ENCODE results near the gene SNX17. TPM values are rescaled to one million over a fixed set of nuclear protein-coding genes. Genes with fewer than 3 reads are reported as not detected.

The SNX17 gene
- total RNA-seq, 3 donors from 2014 or later (not counting 1 experiment from before 2014, with no cell fraction given) = 96.3 to 107 (median 100) TPM

DNA sequence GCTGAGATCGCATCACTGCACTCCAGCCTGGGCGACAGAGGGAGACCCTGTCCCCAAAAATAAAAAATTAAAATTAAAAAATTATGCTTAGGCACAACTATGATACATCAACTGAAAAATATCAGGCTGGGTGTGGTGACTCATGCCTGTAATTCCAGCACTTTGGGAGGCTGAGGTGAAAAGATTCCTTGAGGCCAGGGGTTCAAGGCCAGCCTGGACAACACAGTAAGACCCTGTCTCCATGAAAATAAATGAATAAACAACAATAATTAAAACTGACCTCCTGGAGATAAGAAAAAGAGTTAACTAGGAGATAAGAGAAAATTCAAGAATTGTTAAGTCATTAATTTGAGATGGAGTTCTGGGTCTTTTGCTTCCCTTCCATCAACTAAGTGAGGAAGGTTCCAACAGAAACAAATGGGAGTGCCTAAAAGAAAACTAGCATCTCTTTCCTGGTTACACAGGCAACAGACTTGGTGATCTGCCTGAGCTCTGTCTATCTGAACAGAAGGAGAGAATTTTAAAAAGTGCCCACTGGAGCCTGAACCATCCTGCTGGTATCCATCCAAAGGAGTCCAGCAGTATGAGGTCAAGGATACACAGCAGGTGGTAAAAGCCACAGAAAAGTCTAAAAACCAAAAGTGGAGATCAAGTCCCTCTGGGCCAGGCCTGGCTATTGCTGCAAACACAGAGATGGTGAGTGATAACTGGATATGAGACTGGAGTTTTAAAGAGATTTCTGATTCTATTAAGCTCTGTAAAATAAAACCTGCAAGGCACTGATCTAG, 30.1 kb downstream of the SNX17 start:
- Mint-ChIP-seq H3K36me3 (no peaks in the 10 kb centered on the region), H3K27ac (peak overlapping the region; percentile 4 to 81), H3K27me3 (ENCODE audit: low read depth in 2 of 2) (no peaks in the 10 kb centered on the region), H3K4me3 (no peak overlapping the region), H3K9me3 (no peaks in the 10 kb centered on the region), H3K4me1 (peaks cover 24 to 27% of the 10 kb centered on the region in 2 donors)
- DNase-seq (no peak), ATAC-seq (no peak)
- H3K27me3 ChIP-seq (ENCODE audit: control insufficient read depth, insufficient read depth, low read length) = no peaks in the 10 kb centered on the region
- peaks cover 2% of the 10 kb centered on the region for H3K36me3 ChIP-seq (ENCODE audit: control insufficient read depth, insufficient read depth, low read length)
- no peaks in the 10 kb centered on the region for H3K4me1 ChIP-seq (ENCODE audit: control insufficient read depth, insufficient read depth, low read length)
- H3K9me3 ChIP-seq (ENCODE audit: control insufficient read depth, insufficient read depth, low read length) = no peaks in the 10 kb centered on the region
- TF ChIP-seq, protein P1, sequence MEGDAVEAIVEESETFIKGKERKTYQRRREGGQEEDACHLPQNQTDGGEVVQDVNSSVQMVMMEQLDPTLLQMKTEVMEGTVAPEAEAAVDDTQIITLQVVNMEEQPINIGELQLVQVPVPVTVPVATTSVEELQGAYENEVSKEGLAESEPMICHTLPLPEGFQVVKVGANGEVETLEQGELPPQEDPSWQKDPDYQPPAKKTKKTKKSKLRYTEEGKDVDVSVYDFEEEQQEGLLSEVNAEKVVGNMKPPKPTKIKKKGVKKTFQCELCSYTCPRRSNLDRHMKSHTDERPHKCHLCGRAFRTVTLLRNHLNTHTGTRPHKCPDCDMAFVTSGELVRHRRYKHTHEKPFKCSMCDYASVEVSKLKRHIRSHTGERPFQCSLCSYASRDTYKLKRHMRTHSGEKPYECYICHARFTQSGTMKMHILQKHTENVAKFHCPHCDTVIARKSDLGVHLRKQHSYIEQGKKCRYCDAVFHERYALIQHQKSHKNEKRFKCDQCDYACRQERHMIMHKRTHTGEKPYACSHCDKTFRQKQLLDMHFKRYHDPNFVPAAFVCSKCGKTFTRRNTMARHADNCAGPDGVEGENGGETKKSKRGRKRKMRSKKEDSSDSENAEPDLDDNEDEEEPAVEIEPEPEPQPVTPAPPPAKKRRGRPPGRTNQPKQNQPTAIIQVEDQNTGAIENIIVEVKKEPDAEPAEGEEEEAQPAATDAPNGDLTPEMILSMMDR (IDR thresholded peaks at IDR 0.05) = no peak
- 100% methylated on average over 1 of the region's 2 CpGs for WGBS (ENCODE audit: insufficient coverage)
- H3K4me3 ChIP-seq (ENCODE audit: low read length) = no peak overlapping the region
- H3K27ac ChIP-seq (ENCODE audit: low read length) = no peak overlapping the region
- intact Hi-C loops (cut with micrococcal nuclease) = no loop called here

DNA sequence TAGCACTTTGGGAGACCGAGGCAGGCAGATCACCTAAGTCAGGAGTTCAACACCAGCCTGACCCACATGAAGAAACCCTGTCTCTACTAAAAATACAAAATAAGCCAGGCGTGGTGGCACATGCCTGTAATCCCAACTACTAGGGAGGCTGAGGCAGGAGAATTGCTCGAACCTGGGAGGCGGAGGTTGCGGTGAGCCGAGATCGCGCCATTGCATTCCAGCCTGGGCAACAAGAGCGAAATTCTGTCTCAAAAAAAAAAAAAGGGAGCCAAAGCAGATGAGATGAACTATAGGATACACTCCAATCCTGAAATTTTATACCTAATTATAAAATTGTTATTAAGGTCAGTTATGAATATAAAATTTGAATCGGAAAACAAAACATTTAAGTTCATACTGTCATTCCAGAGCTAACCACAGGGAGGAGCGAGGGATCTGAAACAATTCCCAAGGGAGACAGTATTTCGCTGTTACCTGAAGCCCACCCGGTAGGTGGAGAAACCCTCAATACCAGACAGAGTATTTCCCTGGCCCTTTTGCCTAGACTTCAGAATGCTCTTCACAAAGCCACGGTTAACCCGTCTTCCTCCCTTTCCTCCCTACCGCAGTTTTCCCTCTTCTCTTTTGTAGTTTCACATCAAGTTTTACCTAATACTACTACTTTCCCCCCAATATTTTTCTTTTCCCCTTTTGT, 37.5 kb downstream of the SNX17 start:
- TF ChIP-seq, protein P1 (IDR thresholded peaks at IDR 0.05) = no peak
- H3K4me3 ChIP-seq (ENCODE audit: low read length) = no peak overlapping the region
- Mint-ChIP-seq H3K36me3 (no peaks in the 10 kb centered on the region), H3K9me3 (no peaks in the 10 kb centered on the region), H3K4me1 (peaks cover 30 to 38% of the 10 kb centered on the region in 2 donors), H3K4me3 (peak overlapping the region; percentile 90), H3K27me3 (ENCODE audit: low read depth in 2 of 2) (peaks cover 9 to 12% of the 10 kb centered on the region in 2 donors), H3K27ac (peak overlapping the region; percentile 92 to 93)
- H3K9me3 ChIP-seq (ENCODE audit: control insufficient read depth, insufficient read depth, low read length) = no peaks in the 10 kb centered on the region
- DNase-seq = peak in 1 of 2 donors; percentile 24
- no peaks in the 10 kb centered on the region for H3K36me3 ChIP-seq (ENCODE audit: control insufficient read depth, insufficient read depth, low read length)
- H3K4me1 ChIP-seq (ENCODE audit: control insufficient read depth, insufficient read depth, low read length) = peaks cover 27% of the 10 kb centered on the region
- intact Hi-C loops (cut with micrococcal nuclease) = loop anchor here (2.0 kb wide), 1 partner anchor 81 kb away; the partner anchor contains the start of gene IFT172
- ATAC-seq = no peak
- WGBS (ENCODE audit: insufficient coverage) = 58% methylated on average over 15 of the region's 16 CpGs
- H3K27ac ChIP-seq (ENCODE audit: low read length) = no peak overlapping the region
- no peaks in the 10 kb centered on the region for H3K27me3 ChIP-seq (ENCODE audit: control insufficient read depth, insufficient read depth, low read length)

DNA sequence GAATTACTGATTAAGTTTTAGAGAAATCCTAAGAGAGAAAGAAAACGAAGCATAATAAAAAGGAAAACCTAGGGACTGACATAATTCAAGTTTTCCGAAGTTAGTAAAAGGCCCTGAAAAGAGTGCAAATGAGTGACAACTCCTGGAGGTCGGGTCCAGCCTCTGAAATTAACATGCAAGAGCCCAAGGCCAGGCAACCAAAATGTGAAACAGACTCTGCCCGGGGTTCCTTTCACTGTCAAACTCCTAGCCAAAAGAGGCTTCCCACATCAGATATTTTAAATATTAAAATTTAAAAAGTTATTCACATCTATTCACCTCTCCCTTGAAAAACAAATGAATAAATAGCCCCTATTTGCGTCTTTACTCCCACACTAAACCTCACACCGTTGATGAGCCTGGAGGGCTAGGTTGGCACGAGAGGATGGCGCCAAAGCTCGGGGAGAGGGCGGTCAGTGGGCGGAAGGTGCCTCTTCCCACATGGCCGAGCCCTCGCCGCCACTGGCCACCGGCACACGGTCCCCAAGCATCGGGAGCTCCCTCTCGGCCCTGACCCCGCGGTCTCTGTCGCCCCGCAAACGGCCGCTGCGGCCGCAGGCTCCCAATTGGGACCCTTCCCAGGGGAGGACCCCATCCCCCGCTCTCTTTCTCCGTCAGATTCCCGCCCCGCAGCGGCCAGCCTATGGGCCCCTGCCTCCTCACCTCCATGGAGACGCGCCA, 38.3 kb downstream of the SNX17 start:
- Mint-ChIP-seq H3K4me3 (peak overlapping the region; percentile 90), H3K9me3 (no peaks in the 10 kb centered on the region), H3K4me1 (peaks cover 30 to 38% of the 10 kb centered on the region in 2 donors), H3K36me3 (no peaks in the 10 kb centered on the region), H3K27ac (peak overlapping the region; percentile 92 to 93), H3K27me3 (ENCODE audit: low read depth in 2 of 2) (peaks cover 10 to 13% of the 10 kb centered on the region in 2 donors)
- Histone ChIP-seq H3K27me3 (ENCODE audit: control insufficient read depth, insufficient read depth, low read length) (no peaks in the 10 kb centered on the region), H3K36me3 (ENCODE audit: control insufficient read depth, insufficient read depth, low read length) (no peaks in the 10 kb centered on the region), H3K27ac (ENCODE audit: low read length) (peak overlapping the region; percentile 79), H3K9me3 (ENCODE audit: control insufficient read depth, insufficient read depth, low read length) (no peaks in the 10 kb centered on the region), H3K4me3 (ENCODE audit: low read length) (peak overlapping the region; percentile 91), H3K4me1 (ENCODE audit: control insufficient read depth, insufficient read depth, low read length) (peaks cover 27% of the 10 kb centered on the region)
- ATAC-seq (peak; percentile 6 to 20 (median 7)), DNase-seq (peak in 1 of 2 donors; percentile 38)
- intact Hi-C loops (cut with micrococcal nuclease) = loop anchor here (1.0 to 2.0 kb wide), 4 partner anchors 17 to 80 kb away; partner anchors contain the start of genes EIF2B4, IFT172, NRBP1 and SNX17
- TF ChIP-seq, protein P1 (IDR thresholded peaks at IDR 0.05) = no peak
- WGBS (ENCODE audit: insufficient coverage) = under 1% methylated on average over 32 of the region's 33 CpGs
